Measurements from ENCODE around the gene GNPNAT1. TPM values are rescaled to one million over a fixed set of nuclear protein-coding genes. Genes with fewer than 3 reads are reported as not detected.

GNPNAT1 gene
- total RNA-seq, 3 donors from 2014 or later: 19.9 to 33.1 (median 21.4) TPM

DNA sequence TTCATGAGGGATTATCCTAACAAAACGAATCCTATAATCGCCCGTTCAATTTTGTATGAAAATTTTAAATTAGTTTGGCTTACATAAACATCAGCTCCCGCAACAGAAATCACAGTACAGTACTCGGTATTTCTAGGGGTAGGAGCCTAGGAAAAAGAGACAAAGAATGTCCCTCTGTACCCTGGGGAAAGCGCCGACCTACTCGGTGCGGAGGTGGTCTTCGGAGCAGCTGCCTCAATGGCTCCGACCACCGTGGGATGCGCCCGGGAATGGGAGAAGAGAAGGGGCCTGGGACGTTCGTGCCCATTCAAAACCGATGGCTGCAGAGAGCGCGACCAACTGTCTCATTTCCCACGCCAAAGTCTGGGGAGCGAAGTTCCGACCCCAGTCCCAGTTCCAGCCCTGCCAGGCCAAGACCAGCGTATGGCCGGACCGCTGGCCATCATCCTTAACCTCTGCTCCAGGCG, 618 bp downstream of the GNPNAT1 start:
- intact Hi-C loops (cut with DNase I, micrococcal nuclease): no loop called here
- Histone ChIP-seq H3K4me3 (peak overlapping the region; percentile 20), H3K4me1 (ENCODE audit: low read depth) (peaks cover 9% of the 10 kb centered on the region), H3K9me3 (no peaks in the 10 kb centered on the region), H3K36me3 (ENCODE audit: low read depth) (no peaks in the 10 kb centered on the region)
- no peak for ATAC-seq
- DNase-seq: no peak
- no peak for TF ChIP-seq CTCF (IDR thresholded peaks at IDR 0.05)

GRCh38 chr14:52790011-52790755, 1.2 kb downstream of the GNPNAT1 start:
- Histone ChIP-seq H3K4me1 (ENCODE audit: low read depth) (peaks cover 9% of the 10 kb centered on the region), H3K4me3 (peak overlapping the region; percentile 20), H3K9me3 (no peaks in the 10 kb centered on the region), H3K36me3 (ENCODE audit: low read depth) (no peaks in the 10 kb centered on the region)
- intact Hi-C loops (cut with DNase I, micrococcal nuclease): no loop called here
- no peak for TF ChIP-seq CTCF (IDR thresholded peaks at IDR 0.05)
- DNase-seq: peak in 1 of 3 donors; percentile 44
- ATAC-seq: no peak

DNA sequence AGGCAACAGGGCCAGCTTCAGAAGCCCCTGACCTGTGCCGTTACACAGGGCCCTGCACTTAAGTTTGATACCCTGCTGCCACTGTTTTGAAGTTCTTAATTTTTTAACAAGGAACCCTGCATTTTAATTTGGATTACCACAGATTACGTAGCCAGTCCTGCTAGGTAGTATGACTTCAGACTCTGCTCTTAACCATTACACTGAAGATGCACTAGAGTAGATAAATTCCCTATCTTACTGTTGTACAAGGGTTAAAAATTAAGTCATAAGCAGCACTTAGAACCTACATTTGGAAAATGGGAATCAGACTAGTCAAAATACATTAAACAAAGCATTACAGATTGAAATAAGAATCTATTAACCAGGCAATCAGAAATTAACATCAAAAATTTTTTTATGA, 2.3 kb downstream of the GNPNAT1 start:
- intact Hi-C loops (cut with DNase I, micrococcal nuclease): no loop called here
- H3K9me3 ChIP-seq: no peaks in the 10 kb centered on the region

GRCh38 chr14:52786887-52787286, 4.5 kb downstream of the GNPNAT1 start:
- peaks cover 9% of the 10 kb centered on the region for H3K4me1 ChIP-seq (ENCODE audit: low read depth)
- H3K36me3 ChIP-seq (ENCODE audit: low read depth): no peaks in the 10 kb centered on the region
- no peaks in the 10 kb centered on the region for H3K9me3 ChIP-seq
- no peak for ATAC-seq
- TF ChIP-seq CTCF (IDR thresholded peaks at IDR 0.05): no peak
- no peak for DNase-seq
- intact Hi-C loops (cut with DNase I, micrococcal nuclease): no loop called here
- H3K4me3 ChIP-seq: no peak overlapping the region

More for the DNA sequence above, 2.3 kb downstream of the GNPNAT1 start:
- no peak for DNase-seq
- Histone ChIP-seq H3K36me3 (ENCODE audit: low read depth) (no peaks in the 10 kb centered on the region), H3K4me3 (no peak overlapping the region), H3K4me1 (ENCODE audit: low read depth) (peaks cover 9% of the 10 kb centered on the region)
- ATAC-seq: no peak
- no peak for TF ChIP-seq CTCF (IDR thresholded peaks at IDR 0.05)

DNA sequence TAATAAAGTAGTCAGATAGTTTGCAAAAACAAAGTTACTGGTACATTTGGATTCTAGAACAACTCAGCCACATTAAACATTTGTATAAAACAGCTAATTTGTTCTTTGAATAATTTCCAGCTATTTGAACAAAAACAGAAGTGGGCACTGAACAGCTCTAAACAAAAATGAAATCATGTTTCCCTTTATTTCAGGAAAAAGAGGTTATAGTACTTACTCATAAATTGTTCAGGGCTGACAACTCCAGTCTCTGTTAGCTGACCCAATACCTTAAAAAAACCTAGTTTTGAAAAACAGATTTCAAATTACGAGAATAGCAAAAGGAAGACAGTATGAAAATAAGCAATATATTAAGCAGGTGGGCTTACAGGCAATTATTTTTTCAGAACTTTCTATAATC, 8.2 kb downstream of the GNPNAT1 start:
- no peak for ATAC-seq
- Histone ChIP-seq H3K4me3 (no peak overlapping the region), H3K9me3 (no peaks in the 10 kb centered on the region), H3K36me3 (ENCODE audit: low read depth) (no peaks in the 10 kb centered on the region), H3K4me1 (ENCODE audit: low read depth) (no peaks in the 10 kb centered on the region)
- no peak for DNase-seq
- no peak for TF ChIP-seq CTCF (IDR thresholded peaks at IDR 0.05)
- intact Hi-C loops (cut with DNase I, micrococcal nuclease): no loop called here

Data from mucosa of descending colon (tissue), 3 donors.